GM23338 (cell line): ENCODE data around the gene CDH4. TPM values are rescaled to one million over a fixed set of nuclear protein-coding genes. Genes with fewer than 3 reads are reported as not detected.

Experiments
- ATAC-seq: fragments of 200-7000 bp; cut with Tn5 transposase; 3 replicates; pipeline ENCODE4 v1.9.1; 2020
- DNase-seq: peaks from one replicate; pipeline ENCODE4 v3.0.0-alpha.2; 2015; ENCODE audit warnings: low spot score
- H2AFZ ChIP-seq: fragments of 200-600 bp; sonication (generic); 2 replicates; pipeline ENCODE4 v1.8.0; 2016; ENCODE audit warnings: antibody characterized with exemption, mild to moderate bottlenecking, moderate library complexity
- H3F3A ChIP-seq: fragments of 200-600 bp; sonication (generic); replicated peaks from 2 replicates; pipeline ENCODE4 v1.8.0; 2017; ENCODE audit warnings: antibody characterized with exemption, mixed run types, low read depth
- H3K27ac ChIP-seq: fragments of 200-600 bp; sonication (generic); 2 replicates; pipeline ENCODE4 v1.6.1; 2016; ENCODE audit warnings: low read depth
- H3K27me3 ChIP-seq: fragments of 200-600 bp; sonication (generic); 2 replicates; pipeline ENCODE4 v1.8.0; 2016; ENCODE audit warnings: mild to moderate bottlenecking, mixed run types, moderate library complexity; ENCODE audit not compliant: insufficient read depth
- H3K36me3 ChIP-seq: fragments of 200-600 bp; sonication (generic); 2 replicates; pipeline ENCODE4 v1.8.0; 2016; ENCODE audit warnings: mild to moderate bottlenecking; ENCODE audit not compliant: insufficient read depth
- H3K4me1 ChIP-seq: fragments of 200-600 bp; sonication (generic); 2 replicates; pipeline ENCODE4 v1.8.0; 2016; ENCODE audit warnings: mild to moderate bottlenecking, moderate library complexity; ENCODE audit not compliant: insufficient read depth
- H3K4me2 ChIP-seq: fragments of 200-600 bp; sonication (generic); 2 replicates; pipeline ENCODE4 v1.7.1; 2017; ENCODE audit warnings: mixed run types
- H3K4me3 ChIP-seq: fragments of 200-600 bp; sonication (generic); 2 replicates; pipeline ENCODE4 v1.6.1; 2016; ENCODE audit warnings: mixed run types
- H3K79me2 ChIP-seq: fragments of 200-600 bp; sonication (generic); replicated peaks from 2 replicates; pipeline ENCODE4 v1.8.0; 2017; ENCODE audit warnings: mild to moderate bottlenecking; ENCODE audit not compliant: insufficient read depth
- H3K9me2 ChIP-seq: fragments of 200-600 bp; sonication (generic); 2 replicates; pipeline ENCODE4 v1.8.0; 2017; ENCODE audit not compliant: insufficient read depth
- H4K20me1 ChIP-seq: fragments of 200-600 bp; sonication (generic); replicated peaks from 2 replicates; pipeline ENCODE4 v1.8.0; 2017; ENCODE audit warnings: mild to moderate bottlenecking; ENCODE audit not compliant: insufficient read depth
- H3K27ac Mint-ChIP-seq: 2 replicates; pipeline ENCODE4 v1.8.0; 2020; ENCODE audit warnings: inconsistent platforms, mild to moderate bottlenecking, moderate library complexity, mixed read lengths
- H3K27me3 Mint-ChIP-seq: 3 replicates; pipeline ENCODE4 v1.8.0; 2022; ENCODE audit warnings: low read depth, mild to moderate bottlenecking, moderate library complexity, mixed read lengths, inconsistent platforms; ENCODE audit not compliant: insufficient read depth, poor library complexity
- H3K36me3 Mint-ChIP-seq: 3 replicates; pipeline ENCODE4 v1.8.0; 2021; ENCODE audit warnings: low read depth, mild to moderate bottlenecking, inconsistent platforms, moderate library complexity, mixed read lengths
- H3K4me1 Mint-ChIP-seq: 3 replicates; pipeline ENCODE4 v1.8.0; 2020; ENCODE audit warnings: mild to moderate bottlenecking, inconsistent platforms, mixed read lengths
- H3K4me3 Mint-ChIP-seq: 3 replicates; pipeline ENCODE4 v1.8.0; 2021; ENCODE audit warnings: moderate library complexity, mild to moderate bottlenecking, inconsistent platforms, mixed read lengths
- H3K9me3 Mint-ChIP-seq: 3 replicates; pipeline ENCODE4 v1.8.0; 2020; ENCODE audit warnings: moderate library complexity, mild to moderate bottlenecking, inconsistent platforms, mixed read lengths
- CREB1 ChIP-seq: fragments of 250-450 bp; sonication (Bioruptor Pico); IDR thresholded peaks from 2 replicates; pipeline ENCODE4 v1.5.0; 2020; ENCODE audit warnings: low read depth, mild to moderate bottlenecking, moderate library complexity
- CTCF ChIP-seq, 2 experiments: fragments of 200-600 bp in 1 of 2; sonication (generic) in 1 of 2; conservative IDR thresholded peaks; 2 replicates each; pipeline versions ENCODE4 v1.5.1 to v1.6.1; 2016 to 2017; ENCODE audit warnings: antibody characterized with exemption in 2 of 2, low read depth in 2 of 2, mild to moderate bottlenecking in 2 of 2, moderate library complexity in 1 of 2
- ETS1 ChIP-seq: IDR thresholded peaks from 2 replicates; pipeline ENCODE4 v1.6.1; 2016; ENCODE audit warnings: antibody characterized with exemption
- EZH2 ChIP-seq: fragments of 200-600 bp; sonication (generic); IDR thresholded peaks from one replicate; pipeline ENCODE4 v1.8.0; 2017; ENCODE audit warnings: antibody characterized with exemption, mild to moderate bottlenecking, low read depth; ENCODE audit not compliant: unreplicated experiment
- EZH2phosphoT487 ChIP-seq: fragments of 200-600 bp; sonication (generic); IDR thresholded peaks from one replicate; pipeline ENCODE4 v1.8.1; 2018; ENCODE audit warnings: antibody characterized with exemption; ENCODE audit not compliant: unreplicated experiment
- JUNB ChIP-seq: IDR thresholded peaks from one replicate; pipeline ENCODE4 v1.6.1; 2016; ENCODE audit warnings: antibody characterized with exemption; ENCODE audit not compliant: unreplicated experiment
- NANOG ChIP-seq: IDR thresholded peaks from 2 replicates; pipeline ENCODE4 v1.6.1; 2016; ENCODE audit warnings: antibody characterized with exemption, borderline replicate concordance
- POLR2AphosphoS5 ChIP-seq: IDR thresholded peaks from 2 replicates; pipeline ENCODE4 v1.6.1; 2016; ENCODE audit warnings: antibody characterized with exemption, low read depth
- REST ChIP-seq: IDR thresholded peaks from one replicate; pipeline ENCODE4 v1.6.1; 2018; ENCODE audit warnings: antibody characterized with exemption; ENCODE audit not compliant: unreplicated experiment
- STAT1 ChIP-seq: IDR thresholded peaks from one replicate; pipeline ENCODE4 v1.6.1; 2016; ENCODE audit warnings: antibody characterized with exemption; ENCODE audit not compliant: unreplicated experiment
- ZNF114 ChIP-seq: fragments of 250-450 bp; sonication (Bioruptor Pico); IDR thresholded peaks from 2 replicates; pipeline ENCODE4 v1.5.0; 2020; ENCODE audit warnings: mild to moderate bottlenecking, moderate library complexity
- ZNF331 ChIP-seq: fragments of 250-450 bp; sonication (Bioruptor Pico); IDR thresholded peaks from 2 replicates; pipeline ENCODE4 v1.5.0; 2020; ENCODE audit warnings: low read depth, mild to moderate bottlenecking, moderate library complexity
- ZNF462 ChIP-seq: fragments of 250-450 bp; sonication (Bioruptor Pico); IDR thresholded peaks from 2 replicates; pipeline ENCODE4 v1.5.0; 2020; ENCODE audit warnings: mild to moderate bottlenecking, moderate library complexity
- polyA plus RNA-seq: library from polyadenylated mRNA; unstranded; fragments of >200 nt; fragmentation: Nextera tagmentation; extraction: Ambion mirVana; gene quantifications from 2 replicates; pipeline ENCODE4 v1.2.1, GENCODE V29; 2016
- total RNA-seq: library from RNA; depleted of rRNA; stranded (reverse); fragments of >200 nt; shearing (Covaris generic); gene quantifications from 2 replicates; pipeline ENCODE4 v1.2.3, GENCODE V29; 2014

Gene CDH4
- total and polyA plus RNA-seq, 2 experiments from 2014 or later = 1.2 to 4.2 TPM

GRCh38 chr20:61837200-61837599 is 585.1 kb downstream of the CDH4 start:
- Histone ChIP-seq H3K4me3 (no peak overlapping the region), H3K9me2 (no peaks in the 10 kb centered on the region), H2AFZ (no peak overlapping the region), H3K79me2 (no peaks in the 10 kb centered on the region), H3K27ac (no peak overlapping the region), H3K36me3 (no peaks in the 10 kb centered on the region), H4K20me1 (no peaks in the 10 kb centered on the region), H3K4me1 (no peaks in the 10 kb centered on the region), H3K4me2 (no peak overlapping the region), H3F3A (no peaks in the 10 kb centered on the region), H3K27me3 (no peaks in the 10 kb centered on the region)
- peaks cover 5% of the 10 kb centered on the region for H3K27me3 Mint-ChIP-seq
- no peaks in the 10 kb centered on the region; the same call in 2 of the 3 replicates for H3K4me1 Mint-ChIP-seq
- H3K27ac Mint-ChIP-seq = no peak overlapping the region
- no peaks in the 10 kb centered on the region for H3K36me3 Mint-ChIP-seq
- TF ChIP-seq CTCF (conservative IDR thresholded peaks at IDR 0.05; ENCODE audit: low read depth in 2 of 2) (no peak), STAT1 (no peak), ZNF114 (CRISPR knock-in tag) (no peak), ETS1 (no peak), NANOG (no peak), POLR2AphosphoS5 (no peak), EZH2phosphoT487 (no peak), ZNF462 (CRISPR knock-in tag) (no peak), REST (no peak), EZH2 (no peak), CREB1 (CRISPR knock-in tag) (no peak), ZNF331 (CRISPR knock-in tag) (no peak), JUNB (no peak)
- no peaks in the 10 kb centered on the region for H3K9me3 Mint-ChIP-seq
- no peak for ATAC-seq
- no peak overlapping the region for H3K4me3 Mint-ChIP-seq
- no peak for DNase-seq
